KMS-11 (cell line): ENCODE measurements around the gene STK25.

Source experiments
- H2AFZ ChIP-seq: fragments of 200-600 bp; sonication (generic); 2 replicates; pipeline ENCODE4 v1.6.1; 2016; ENCODE audit warnings: antibody characterized with exemption, mixed run types, low read depth
- H3K27ac ChIP-seq: fragments of 200-600 bp; sonication (generic); 2 replicates; pipeline ENCODE4 v1.6.1; 2016; ENCODE audit warnings: mild to moderate bottlenecking, mixed run types
- H3K27me3 ChIP-seq: fragments of 200-600 bp; sonication (generic); 2 replicates; pipeline ENCODE4 v1.6.1; 2017; ENCODE audit warnings: mild to moderate bottlenecking, low read depth, mixed run types, moderate library complexity; ENCODE audit not compliant: insufficient read depth
- H3K36me3 ChIP-seq: fragments of 200-600 bp; sonication (generic); 2 replicates; pipeline ENCODE4 v1.6.1; 2017; ENCODE audit warnings: mild to moderate bottlenecking, mixed run types; ENCODE audit not compliant: insufficient read depth
- H3K4me1 ChIP-seq: fragments of 200-600 bp; sonication (generic); 2 replicates; pipeline ENCODE4 v1.6.1; 2016; ENCODE audit warnings: mild to moderate bottlenecking, low read depth, mixed run types; ENCODE audit not compliant: poor library complexity, severe bottlenecking
- H3K4me2 ChIP-seq: fragments of 200-600 bp; sonication (generic); 2 replicates; pipeline ENCODE4 v1.7.0; 2016; ENCODE audit warnings: mild to moderate bottlenecking, mixed run types
- H3K4me3 ChIP-seq: fragments of 200-600 bp; sonication (generic); IDR thresholded peaks from 2 replicates; pipeline ENCODE4 v1.6.1; 2017; ENCODE audit warnings: low read depth, low read length, mixed read lengths; ENCODE audit not compliant: insufficient read depth
- H3K79me2 ChIP-seq: fragments of 200-600 bp; sonication (generic); 2 replicates; pipeline ENCODE4 v1.6.1; 2016; ENCODE audit warnings: low read depth, mixed run types; ENCODE audit not compliant: insufficient read depth
- H3K9ac ChIP-seq: fragments of 200-600 bp; sonication (generic); 2 replicates; pipeline ENCODE4 v1.6.1; 2016; ENCODE audit warnings: mild to moderate bottlenecking, mixed run types
- H4K20me1 ChIP-seq: fragments of 200-600 bp; sonication (generic); 2 replicates; pipeline ENCODE4 v1.6.1; 2016; ENCODE audit warnings: mild to moderate bottlenecking, mixed run types; ENCODE audit not compliant: insufficient read depth
- TF ChIP-seq, protein P1 (sequence below): fragments of 200-600 bp; sonication (generic); conservative IDR thresholded peaks from 2 replicates; pipeline ENCODE4 v1.6.1; 2017; ENCODE audit warnings: low read depth, mild to moderate bottlenecking, antibody characterized with exemption, low read length, moderate library complexity, mixed read lengths

STK25 gene

DNA sequence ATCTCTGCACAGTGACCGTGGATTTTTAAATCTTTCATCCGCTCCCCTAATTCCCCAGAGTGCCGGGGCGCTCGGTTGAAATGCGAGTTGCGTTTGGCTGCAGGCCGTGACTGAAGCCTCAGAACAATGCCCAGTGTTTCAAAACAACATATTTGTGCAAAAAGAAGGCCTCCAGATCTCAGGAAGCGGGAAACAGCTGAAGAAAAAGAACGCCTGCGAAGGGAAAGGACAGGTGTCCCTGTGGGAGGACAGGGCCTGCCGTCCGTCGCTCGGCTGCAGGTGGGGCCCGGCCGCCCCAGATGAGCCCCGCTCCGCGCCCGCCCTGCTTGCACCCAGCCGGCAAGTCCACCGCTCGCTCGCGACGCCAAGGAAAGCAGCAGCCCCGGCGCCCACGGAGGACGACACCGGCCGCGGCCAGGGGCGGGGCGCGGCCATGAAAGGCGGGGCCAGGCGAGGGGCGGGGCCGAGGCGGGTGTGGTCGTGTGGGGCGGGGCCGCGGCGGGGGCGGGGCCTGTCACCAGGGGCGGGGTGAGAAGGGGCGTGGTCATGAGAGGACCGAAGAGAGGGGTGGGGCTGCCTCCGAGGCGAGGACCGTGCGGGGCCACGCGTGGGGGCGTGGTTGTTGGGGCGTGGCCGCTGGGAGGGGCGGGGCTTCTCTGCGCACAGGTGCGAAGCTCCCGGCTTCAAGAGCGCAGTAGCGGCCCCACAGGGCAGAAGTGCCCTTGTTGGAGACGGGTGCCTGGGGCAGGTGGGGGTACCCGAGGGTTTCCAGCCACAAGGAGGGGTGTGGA lies 32.6 kb upstream of the STK25 start:
- H2AFZ ChIP-seq: no peak overlapping the region
- no peak overlapping the region for H3K4me2 ChIP-seq
- no peaks in the 10 kb centered on the region for H3K27me3 ChIP-seq
- no peak overlapping the region for H3K27ac ChIP-seq
- no peak overlapping the region for H3K4me3 ChIP-seq
- no peaks in the 10 kb centered on the region for H4K20me1 ChIP-seq
- no peak overlapping the region for H3K9ac ChIP-seq
- TF ChIP-seq, protein P1, sequence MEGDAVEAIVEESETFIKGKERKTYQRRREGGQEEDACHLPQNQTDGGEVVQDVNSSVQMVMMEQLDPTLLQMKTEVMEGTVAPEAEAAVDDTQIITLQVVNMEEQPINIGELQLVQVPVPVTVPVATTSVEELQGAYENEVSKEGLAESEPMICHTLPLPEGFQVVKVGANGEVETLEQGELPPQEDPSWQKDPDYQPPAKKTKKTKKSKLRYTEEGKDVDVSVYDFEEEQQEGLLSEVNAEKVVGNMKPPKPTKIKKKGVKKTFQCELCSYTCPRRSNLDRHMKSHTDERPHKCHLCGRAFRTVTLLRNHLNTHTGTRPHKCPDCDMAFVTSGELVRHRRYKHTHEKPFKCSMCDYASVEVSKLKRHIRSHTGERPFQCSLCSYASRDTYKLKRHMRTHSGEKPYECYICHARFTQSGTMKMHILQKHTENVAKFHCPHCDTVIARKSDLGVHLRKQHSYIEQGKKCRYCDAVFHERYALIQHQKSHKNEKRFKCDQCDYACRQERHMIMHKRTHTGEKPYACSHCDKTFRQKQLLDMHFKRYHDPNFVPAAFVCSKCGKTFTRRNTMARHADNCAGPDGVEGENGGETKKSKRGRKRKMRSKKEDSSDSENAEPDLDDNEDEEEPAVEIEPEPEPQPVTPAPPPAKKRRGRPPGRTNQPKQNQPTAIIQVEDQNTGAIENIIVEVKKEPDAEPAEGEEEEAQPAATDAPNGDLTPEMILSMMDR: no peak
- H3K79me2 ChIP-seq: no peaks in the 10 kb centered on the region
- no peaks in the 10 kb centered on the region for H3K36me3 ChIP-seq
- H3K4me1 ChIP-seq: peaks cover 9% of the 10 kb centered on the region

DNA sequence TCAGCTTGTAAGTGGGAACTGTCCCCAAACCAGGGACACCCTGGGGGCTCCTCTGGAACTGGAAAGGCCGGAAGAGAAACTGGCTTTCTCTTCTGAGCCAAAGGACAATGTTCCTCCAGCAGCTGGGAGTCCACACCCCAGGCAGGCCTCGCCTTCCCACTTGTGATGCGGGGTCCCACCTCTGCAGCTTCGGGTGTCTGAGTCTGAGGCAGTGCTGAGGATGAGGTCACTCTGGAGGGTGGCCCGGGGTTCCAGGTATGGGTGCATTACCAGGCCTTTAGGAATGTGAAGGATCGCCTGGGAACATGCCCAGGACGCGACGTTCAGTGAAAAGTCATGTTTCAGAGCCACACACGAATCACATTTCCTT lies 32.0 kb upstream of the STK25 start:
- Histone ChIP-seq H3K36me3 (no peaks in the 10 kb centered on the region), H4K20me1 (no peaks in the 10 kb centered on the region), H3K27ac (no peak overlapping the region), H3K79me2 (no peaks in the 10 kb centered on the region), H3K4me1 (peaks cover 9% of the 10 kb centered on the region), H3K4me3 (no peak overlapping the region), H2AFZ (no peak overlapping the region), H3K9ac (no peak overlapping the region), H3K4me2 (no peak overlapping the region), H3K27me3 (no peaks in the 10 kb centered on the region)
- TF ChIP-seq, protein P1: no peak

DNA sequence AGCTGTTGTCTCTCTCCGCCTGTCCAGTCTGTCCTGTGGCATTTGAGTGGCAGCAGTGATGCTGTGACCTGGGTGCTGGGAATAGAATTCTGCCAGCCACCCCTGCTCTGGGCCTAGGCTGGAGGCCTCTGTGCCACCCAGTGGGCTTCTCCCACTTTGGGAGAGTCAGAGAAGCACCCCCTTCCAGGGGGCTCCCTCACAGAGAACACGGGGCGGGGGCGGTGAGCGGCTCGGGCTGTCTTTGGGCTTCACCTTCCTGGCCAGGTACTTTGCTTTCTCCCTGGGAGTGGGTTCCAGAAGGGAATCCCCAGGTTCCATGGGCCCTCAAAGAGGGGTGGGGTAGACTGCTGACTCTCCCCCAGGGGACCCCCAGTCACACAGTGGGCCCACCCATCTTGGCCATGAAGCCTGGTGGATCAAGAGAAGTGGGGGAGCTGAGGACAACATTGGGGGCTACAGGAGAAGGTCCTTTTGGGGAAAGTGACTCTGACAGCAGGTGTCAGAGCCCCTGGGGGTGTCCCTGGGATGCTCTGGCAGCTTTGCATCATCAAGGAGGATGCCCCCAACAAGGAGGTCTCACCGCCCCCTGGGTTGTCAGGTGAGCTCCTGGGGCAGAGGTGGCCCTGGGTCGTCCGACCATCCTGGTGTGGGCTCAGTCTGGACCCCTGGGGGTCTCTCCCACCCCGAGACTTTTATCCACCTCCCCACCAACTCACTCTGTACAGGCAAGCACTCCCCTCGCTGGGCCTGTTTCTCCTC lies 31.4 kb upstream of the STK25 start:
- TF ChIP-seq, protein P1: no peak

DNA sequence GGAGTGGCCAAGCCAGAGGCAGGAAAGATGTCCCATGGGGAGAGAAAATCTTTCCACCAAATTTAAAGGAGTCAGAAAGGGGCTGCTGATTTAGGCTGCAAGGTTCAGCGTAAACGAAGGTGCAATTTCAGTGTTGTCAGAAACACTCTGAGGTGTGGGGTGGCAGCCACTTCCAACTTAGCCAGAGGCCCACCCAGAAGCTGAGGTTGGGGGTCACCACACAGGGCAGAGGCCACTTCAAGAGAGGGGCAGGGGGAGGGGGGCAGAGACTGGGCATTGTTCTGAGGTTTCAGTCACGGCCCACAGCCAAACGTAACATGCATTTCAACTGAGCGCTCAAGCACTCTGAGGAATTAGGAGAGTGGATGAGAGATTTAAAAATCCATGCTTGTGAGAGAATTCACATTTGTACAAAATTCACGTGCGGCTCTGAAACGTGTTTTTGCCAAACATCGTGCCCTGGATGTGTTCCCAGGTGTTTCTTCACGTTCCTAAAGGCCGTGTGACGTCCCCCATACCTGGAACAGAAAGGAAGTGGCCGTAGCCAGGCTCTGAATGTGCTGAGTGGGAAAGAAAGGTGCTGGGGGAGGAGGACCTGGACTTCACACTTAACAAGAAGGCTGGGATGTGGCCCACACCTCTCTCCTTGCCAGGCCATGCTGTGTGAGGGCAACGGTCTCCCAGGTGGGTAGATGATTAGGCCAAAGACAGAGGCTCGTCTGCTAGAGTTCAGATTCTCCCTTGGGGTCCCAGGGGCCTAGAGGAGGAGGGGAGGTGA lies 30.6 kb upstream of the STK25 start:
- Histone ChIP-seq H4K20me1 (no peaks in the 10 kb centered on the region), H3K4me3 (no peak overlapping the region), H3K27ac (no peak overlapping the region), H3K36me3 (no peaks in the 10 kb centered on the region), H3K4me1 (peaks cover 6% of the 10 kb centered on the region), H3K79me2 (no peaks in the 10 kb centered on the region), H3K9ac (no peak overlapping the region), H3K27me3 (no peaks in the 10 kb centered on the region), H2AFZ (no peak overlapping the region), H3K4me2 (no peak overlapping the region)
- TF ChIP-seq, protein P1: no peak

More for the DNA sequence above, 31.4 kb upstream of the STK25 start:
- Histone ChIP-seq H3K4me1 (peaks cover 9% of the 10 kb centered on the region), H3K36me3 (no peaks in the 10 kb centered on the region), H3K79me2 (no peaks in the 10 kb centered on the region), H3K27ac (no peak overlapping the region), H3K4me3 (no peak overlapping the region), H3K9ac (no peak overlapping the region), H3K4me2 (no peak overlapping the region), H3K27me3 (no peaks in the 10 kb centered on the region), H4K20me1 (no peaks in the 10 kb centered on the region), H2AFZ (no peak overlapping the region)
